Transverse colon (tissue), 4 donors: Measurements from ENCODE around the gene AKR7A2.
"Not testable (repeated sequence)": the region's sequence is repeated elsewhere in the genome, so short reads cannot be mapped to it uniquely, and the experiment has no call there.

Source experiments
- EP300 ChIP-seq: sonication (generic); formaldehyde crosslinking; IDR thresholded peaks from one replicate; pipeline ENCODE4 v1.6.1; 2017; ENCODE audit warnings: antibody characterized with exemption, low read depth
- POLR2A ChIP-seq: fragments of 450-650 bp; IDR thresholded peaks from one replicate; pipeline ENCODE4 v1.6.1; 2016; ENCODE audit warnings: antibody characterized with exemption, mild to moderate bottlenecking, moderate library complexity
- POLR2AphosphoS5 ChIP-seq, 3 donors: sonication (generic); formaldehyde crosslinking; IDR thresholded peaks; one replicate each; pipeline ENCODE4 v1.6.1; 2016; ENCODE audit warnings: antibody characterized with exemption in 3 of 3
- TF ChIP-seq, protein P1 (sequence below), 5 experiments: fragments of 200-600 bp in 3 of 5; fragments of 450-650 bp in 2 of 5; sonication (generic) in 3 of 5; IDR thresholded peaks; 1 replicate in 2 of 5; 2 replicates in 3 of 5; pipeline ENCODE4 v1.5.1; 2016 to 2017; ENCODE audit warnings: antibody characterized with exemption in 5 of 5, inconsistent platforms in 3 of 5, mild to moderate bottlenecking in 2 of 5, moderate library complexity in 1 of 5

DNA sequence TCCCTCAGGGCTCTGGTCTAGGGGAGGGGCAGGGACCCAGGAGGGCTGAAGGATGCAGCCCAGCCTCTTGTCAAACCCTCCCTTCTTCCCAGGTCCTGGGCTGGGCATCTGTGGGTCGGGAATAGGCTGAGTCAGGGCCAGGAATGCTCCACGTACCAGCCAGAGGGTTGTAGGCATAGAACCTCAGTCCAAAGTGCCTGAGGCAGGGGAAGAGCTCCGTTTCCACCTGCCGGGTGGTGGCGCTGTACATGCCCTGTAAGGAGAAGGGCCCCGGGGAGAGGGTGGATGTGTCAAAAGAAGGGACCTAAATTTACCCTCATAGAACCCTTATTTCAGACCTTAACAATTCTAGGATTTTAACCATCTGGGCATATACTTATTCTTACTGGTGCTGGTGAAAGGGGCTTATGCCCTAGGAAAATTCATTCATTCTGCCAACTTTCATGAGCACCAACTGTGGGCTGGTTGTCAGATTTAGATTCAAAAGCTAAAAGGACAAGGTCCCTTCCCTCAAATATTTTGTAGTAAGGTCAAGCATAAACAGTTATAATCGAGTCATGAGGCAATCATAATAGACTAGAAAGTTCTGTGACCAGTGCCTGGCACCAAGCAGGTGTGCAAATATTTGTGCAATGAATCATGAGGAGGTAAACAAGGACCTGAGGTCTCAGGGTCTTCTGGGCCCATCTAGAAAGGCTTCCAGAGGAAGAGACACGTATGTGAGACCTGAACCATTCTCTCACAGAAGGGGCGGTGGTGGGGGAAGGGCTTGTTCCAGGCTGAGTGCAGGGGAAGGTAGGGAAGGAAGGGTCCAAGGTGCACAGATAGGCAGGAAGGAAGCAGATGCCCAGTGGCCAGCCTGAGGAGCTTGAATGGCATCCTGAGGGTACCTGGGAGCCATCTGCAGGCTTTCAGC is 42.3 kb downstream of the AKR7A2 start:
- not testable (repeated sequence) for TF ChIP-seq POLR2A; EP300; POLR2AphosphoS5 (IDR thresholded peaks at IDR 0.05)
- TF ChIP-seq, protein P1, sequence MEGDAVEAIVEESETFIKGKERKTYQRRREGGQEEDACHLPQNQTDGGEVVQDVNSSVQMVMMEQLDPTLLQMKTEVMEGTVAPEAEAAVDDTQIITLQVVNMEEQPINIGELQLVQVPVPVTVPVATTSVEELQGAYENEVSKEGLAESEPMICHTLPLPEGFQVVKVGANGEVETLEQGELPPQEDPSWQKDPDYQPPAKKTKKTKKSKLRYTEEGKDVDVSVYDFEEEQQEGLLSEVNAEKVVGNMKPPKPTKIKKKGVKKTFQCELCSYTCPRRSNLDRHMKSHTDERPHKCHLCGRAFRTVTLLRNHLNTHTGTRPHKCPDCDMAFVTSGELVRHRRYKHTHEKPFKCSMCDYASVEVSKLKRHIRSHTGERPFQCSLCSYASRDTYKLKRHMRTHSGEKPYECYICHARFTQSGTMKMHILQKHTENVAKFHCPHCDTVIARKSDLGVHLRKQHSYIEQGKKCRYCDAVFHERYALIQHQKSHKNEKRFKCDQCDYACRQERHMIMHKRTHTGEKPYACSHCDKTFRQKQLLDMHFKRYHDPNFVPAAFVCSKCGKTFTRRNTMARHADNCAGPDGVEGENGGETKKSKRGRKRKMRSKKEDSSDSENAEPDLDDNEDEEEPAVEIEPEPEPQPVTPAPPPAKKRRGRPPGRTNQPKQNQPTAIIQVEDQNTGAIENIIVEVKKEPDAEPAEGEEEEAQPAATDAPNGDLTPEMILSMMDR (IDR thresholded peaks at IDR 0.05): not testable (repeated sequence)
